Gastroesophageal sphincter (tissue), 4 donors: ENCODE results near the gene MLLT3. TPM values are rescaled to one million over a fixed set of nuclear protein-coding genes. Genes with fewer than 3 reads are reported as not detected.

Experiments
- ATAC-seq: fragments of 150-250 bp; one replicate; pipeline ENCODE4 v1.9.1; 2016; ENCODE audit warnings: mild to moderate bottlenecking, moderate library complexity
- H3K27ac ChIP-seq, 4 donors: fragments of 200-600 bp; sonication (generic) in 3 of 4; 1 replicate in 3 of 4; 2 replicates in 1 of 4; pipeline ENCODE4 v1.5.1; 2016 to 2019
- H3K27me3 ChIP-seq: fragments of 200-600 bp; sonication (generic); one replicate; pipeline ENCODE4 v1.5.1; 2019
- H3K36me3 ChIP-seq, 2 donors: fragments of 200-600 bp; sonication (generic); one replicate each; pipeline ENCODE4 v1.5.1; 2019; ENCODE audit warnings: control low read depth in 1 of 2
- H3K4me1 ChIP-seq, 3 donors: fragments of 200-600 bp; sonication (generic); 1 replicate in 2 of 3; 2 replicates in 1 of 3; pipeline ENCODE4 v1.5.1; 2016 to 2019; ENCODE audit warnings: control low read depth in 2 of 3
- H3K4me3 ChIP-seq, 2 donors: fragments of 200-600 bp; sonication (generic); one replicate each; pipeline ENCODE4 v1.5.1; 2019; ENCODE audit warnings: mild to moderate bottlenecking in 1 of 2, moderate library complexity in 1 of 2
- H3K9me3 ChIP-seq, 3 donors: fragments of 200-600 bp; sonication (generic); one replicate each; pipeline ENCODE4 v1.5.1; 2017 to 2019; ENCODE audit warnings: control low read depth in 2 of 3
- CTCF ChIP-seq, 4 experiments: fragments of 200-600 bp in 2 of 4; fragments of 450-650 bp in 2 of 4; sonication (generic) in 1 of 4; IDR thresholded peaks; one replicate each; pipeline ENCODE4 v1.5.1; 2017 to 2019; ENCODE audit warnings: antibody characterized with exemption in 4 of 4, mild to moderate bottlenecking in 2 of 4, moderate library complexity in 2 of 4
- EP300 ChIP-seq: sonication (generic); formaldehyde crosslinking; IDR thresholded peaks from one replicate; pipeline ENCODE4 v1.6.1; 2017; ENCODE audit warnings: antibody characterized with exemption, mild to moderate bottlenecking
- POLR2A ChIP-seq, 2 donors: fragments of 450-650 bp; IDR thresholded peaks; one replicate each; pipeline ENCODE4 v1.6.1; 2017; ENCODE audit warnings: antibody characterized with exemption in 2 of 2, mild to moderate bottlenecking in 2 of 2, moderate library complexity in 1 of 2
- POLR2AphosphoS5 ChIP-seq: sonication (generic); formaldehyde crosslinking; IDR thresholded peaks from one replicate; pipeline ENCODE4 v1.6.1; 2017; ENCODE audit warnings: antibody characterized with exemption
- WGBS, 2 donors: methylation state at CpG; one replicate each; pipeline ENCODE4 v1.1.5; 2018; ENCODE audit warnings: low coverage in 1 of 2; 5-methylcytosine and 5-hydroxymethylcytosine counted together
- total RNA-seq, 4 donors: library from RNA; depleted of rRNA; stranded (reverse); fragments of >200 nt; gene quantifications; one replicate each; pipeline ENCODE4 v1.1.0, GENCODE V29; 2016

Gene MLLT3
- total RNA-seq, 4 donors from 2014 or later = 21.2 to 37.2 (median 29.6) TPM

GRCh38 chr9:20391208-20391607, 231.1 kb downstream of the MLLT3 start:
- no peak for TF ChIP-seq CTCF (IDR thresholded peaks at IDR 0.05)
- no peak for TF ChIP-seq POLR2AphosphoS5
- no peak for TF ChIP-seq EP300
- TF ChIP-seq POLR2A (IDR thresholded peaks at IDR 0.05) = no peak
- no peak overlapping the region for H3K27ac ChIP-seq
- H3K36me3 ChIP-seq = no peaks in the 10 kb centered on the region
- H3K4me3 ChIP-seq = no peak overlapping the region
- H3K4me1 ChIP-seq = peaks cover 0 to 14% (median 0%) of the 10 kb centered on the region in 3 donors
- 89 to 100% methylated on average over 1 of the region's 1 CpG for WGBS, 2 donors
- no peaks in the 10 kb centered on the region for H3K27me3 ChIP-seq
- ATAC-seq = no peak
- H3K9me3 ChIP-seq = no peaks in the 10 kb centered on the region

- peaks cover 0 to 6% (median 0%) of the 10 kb centered on the region in 3 donors for H3K4me1 ChIP-seq
- no peaks in the 10 kb centered on the region for H3K27me3 ChIP-seq
- H3K27ac ChIP-seq = no peak overlapping the region
- no peaks in the 10 kb centered on the region for H3K9me3 ChIP-seq
- no peak for ATAC-seq
- no peaks in the 10 kb centered on the region for H3K36me3 ChIP-seq
- TF ChIP-seq EP300 (no peak), POLR2A (IDR thresholded peaks at IDR 0.05) (no peak), POLR2AphosphoS5 (no peak), CTCF (IDR thresholded peaks at IDR 0.05) (no peak)
- H3K4me3 ChIP-seq = no peak overlapping the region
Observed at GRCh38 chr9:20390400-20390799, 231.9 kb downstream of the MLLT3 start.

GRCh38 chr9:20387062-20387461, 235.2 kb downstream of the MLLT3 start:
- no peak for TF ChIP-seq CTCF (IDR thresholded peaks at IDR 0.05)
- no peak for TF ChIP-seq POLR2AphosphoS5
- no peak for TF ChIP-seq EP300
- TF ChIP-seq POLR2A (IDR thresholded peaks at IDR 0.05) = no peak
- Histone ChIP-seq H3K4me3 (no peak overlapping the region), H3K9me3 (no peaks in the 10 kb centered on the region), H3K36me3 (no peaks in the 10 kb centered on the region), H3K27me3 (no peaks in the 10 kb centered on the region), H3K27ac (no peak overlapping the region), H3K4me1 (peaks cover 0 to 12% (median 0%) of the 10 kb centered on the region in 3 donors)
- no peak for ATAC-seq
- WGBS, 2 donors = 75 to 87% methylated on average over 2 to 3 of the region's 3 CpGs

GRCh38 chr9:20384642-20385041, 237.7 kb downstream of the MLLT3 start:
- no peak for ATAC-seq
- H3K4me3 ChIP-seq = no peak overlapping the region
- 82 to 87% methylated on average over 2 of the region's 2 CpGs for WGBS, 2 donors
- no peaks in the 10 kb centered on the region for H3K27me3 ChIP-seq
- no peaks in the 10 kb centered on the region for H3K9me3 ChIP-seq
- TF ChIP-seq POLR2AphosphoS5 (no peak), CTCF (IDR thresholded peaks at IDR 0.05) (no peak), POLR2A (IDR thresholded peaks at IDR 0.05) (no peak)
- no peaks in the 10 kb centered on the region for H3K36me3 ChIP-seq
- peaks cover 0 to 12% (median 0%) of the 10 kb centered on the region in 3 donors for H3K4me1 ChIP-seq
- no peak overlapping the region for H3K27ac ChIP-seq

GRCh38 chr9:20382460-20383071, 239.7 kb downstream of the MLLT3 start:
- no peak for ATAC-seq

More at GRCh38 chr9:20382460-20383071, 239.7 kb downstream of the MLLT3 start:
- Histone ChIP-seq H3K4me3 (no peak overlapping the region), H3K4me1 (peaks cover 0 to 12% (median 0%) of the 10 kb centered on the region in 3 donors), H3K27me3 (no peaks in the 10 kb centered on the region), H3K27ac (no peak overlapping the region), H3K36me3 (no peaks in the 10 kb centered on the region), H3K9me3 (no peaks in the 10 kb centered on the region)
- WGBS, 2 donors = 48 to 53% methylated on average over 2 of the region's 2 CpGs
- no peak for TF ChIP-seq POLR2A (IDR thresholded peaks at IDR 0.05)
- TF ChIP-seq EP300 = no peak
